ENCODE measurements around the gene SNX7.

Gene SNX7

GRCh38 chr1:98766255-98766654 lies 104.7 kb downstream of the SNX7 start:
- no peak for TF ChIP-seq CREB5 (CRISPR knock-in tag; IDR thresholded peaks at IDR 0.05; ENCODE audit: low read depth)
- ATAC-seq: no peak

GRCh38 chr1:98769162-98769561 lies 107.6 kb downstream of the SNX7 start:
- ATAC-seq: no peak

GRCh38 chr1:98781906-98782305 lies 120.4 kb downstream of the SNX7 start:
- ATAC-seq: no peak
- TF ChIP-seq ZC3H10 (CRISPR knock-in tag; IDR thresholded peaks at IDR 0.05) (no peak), BACH2 (CRISPR knock-in tag; IDR thresholded peaks at IDR 0.05; ENCODE audit: borderline replicate concordance) (no peak), TOX (CRISPR knock-in tag; IDR thresholded peaks at IDR 0.05; ENCODE audit: borderline replicate concordance) (no peak), ZFP3 (CRISPR knock-in tag; IDR thresholded peaks at IDR 0.05) (no peak), CSRNP3 (CRISPR knock-in tag; IDR thresholded peaks at IDR 0.05) (no peak), PPARA (CRISPR knock-in tag; IDR thresholded peaks at IDR 0.05; ENCODE audit: borderline replicate concordance) (no peak), CREB5 (CRISPR knock-in tag; IDR thresholded peaks at IDR 0.05; ENCODE audit: low read depth) (no peak), RARB (CRISPR knock-in tag; IDR thresholded peaks at IDR 0.05) (no peak), ZNF70 (CRISPR knock-in tag; IDR thresholded peaks at IDR 0.05) (no peak), POU6F1 (CRISPR knock-in tag; IDR thresholded peaks at IDR 0.05; ENCODE audit: borderline replicate concordance, low read depth) (no peak), ESRRG (CRISPR knock-in tag; IDR thresholded peaks at IDR 0.05) (no peak), ZFP30 (CRISPR knock-in tag; IDR thresholded peaks at IDR 0.05) (no peak), ISL1 (CRISPR knock-in tag; IDR thresholded peaks at IDR 0.05) (no peak)

More at GRCh38 chr1:98769162-98769561, 107.6 kb downstream of the SNX7 start:
- TF ChIP-seq ARNTL (CRISPR knock-in tag; IDR thresholded peaks at IDR 0.05; ENCODE audit: borderline replicate concordance, low read depth): no peak
- TF ChIP-seq ZNF565 (CRISPR knock-in tag; conservative IDR thresholded peaks at IDR 0.05; ENCODE audit: low read depth): no peak
- TF ChIP-seq TCF4 (CRISPR knock-in tag; IDR thresholded peaks at IDR 0.05; ENCODE audit: borderline replicate concordance): no peak
- no peak for TF ChIP-seq ZC3H10 (CRISPR knock-in tag; IDR thresholded peaks at IDR 0.05)
- no peak for TF ChIP-seq PPARA (CRISPR knock-in tag; IDR thresholded peaks at IDR 0.05; ENCODE audit: borderline replicate concordance)
- no peak for TF ChIP-seq RARB (CRISPR knock-in tag; IDR thresholded peaks at IDR 0.05)
- TF ChIP-seq CSDC2 (CRISPR knock-in tag; IDR thresholded peaks at IDR 0.05): no peak
- no peak for TF ChIP-seq TOX (CRISPR knock-in tag; IDR thresholded peaks at IDR 0.05; ENCODE audit: borderline replicate concordance)
- TF ChIP-seq BACH2 (CRISPR knock-in tag; IDR thresholded peaks at IDR 0.05; ENCODE audit: borderline replicate concordance): no peak
- no peak for TF ChIP-seq OSR1 (CRISPR knock-in tag; IDR thresholded peaks at IDR 0.05)
- TF ChIP-seq SNAI2 (CRISPR knock-in tag; IDR thresholded peaks at IDR 0.05): no peak
- TF ChIP-seq ESRRG (CRISPR knock-in tag; IDR thresholded peaks at IDR 0.05): no peak
- TF ChIP-seq PATZ1 (CRISPR knock-in tag; IDR thresholded peaks at IDR 0.05; ENCODE audit: borderline replicate concordance): no peak
- no peak for TF ChIP-seq CREB5 (CRISPR knock-in tag; IDR thresholded peaks at IDR 0.05; ENCODE audit: low read depth)
- TF ChIP-seq ZFP3 (CRISPR knock-in tag; IDR thresholded peaks at IDR 0.05): no peak
- TF ChIP-seq GLIS3 (CRISPR knock-in tag; IDR thresholded peaks at IDR 0.05): no peak
- no peak for TF ChIP-seq TSHZ2 (CRISPR knock-in tag; IDR thresholded peaks at IDR 0.05)
- no peak for TF ChIP-seq ISL1 (CRISPR knock-in tag; IDR thresholded peaks at IDR 0.05)
